ENCODE data around the gene CXXC1.
"Not testable (repeated sequence)": the region's sequence is repeated elsewhere in the genome, so short reads cannot be mapped to it uniquely, and the experiment has no call there.

CXXC1 gene

GRCh38 chr18:50273203-50274043, 14.1 kb downstream of the CXXC1 start:
- DNase-seq: no peak

- DNase-seq: no peak
These were observed 14.9 kb downstream of the CXXC1 start for GRCh38 chr18:50272568-50272967.

GRCh38 chr18:50268022-50268747, 19.3 kb downstream of the CXXC1 start:
- DNase-seq: no peak

- no peak for DNase-seq
These were observed 21.2 kb downstream of the CXXC1 start, which contains the start of gene CFAP53 for GRCh38 chr18:50266248-50266704. Gene CFAP53 (minus strand): TSS chr18:50266495. CDS start chr18:50266404, 91 bp downstream.

GRCh38 chr18:50262977-50263376, 24.5 kb downstream of the CXXC1 start:
- no peak for DNase-seq

- DNase-seq: no peak
These were observed 36.6 kb downstream of the CXXC1 start for GRCh38 chr18:50250935-50251334.

- DNase-seq: no peak
These were observed 37.9 kb downstream of the CXXC1 start for GRCh38 chr18:50249576-50249975.

GRCh38 chr18:50247561-50247960, 39.9 kb downstream of the CXXC1 start:
- no peak for DNase-seq

- DNase-seq: not testable (repeated sequence)
These were observed 45.7 kb downstream of the CXXC1 start for GRCh38 chr18:50241768-50242167.

GRCh38 chr18:50240080-50240563, 47.4 kb downstream of the CXXC1 start:
- DNase-seq: no peak

- no peak for DNase-seq
These were observed 55.1 kb downstream of the CXXC1 start for GRCh38 chr18:50232419-50232818.

All from NCI-H2081 treated with DMSO at 0.1 percent for 48 hours (cell line).